IMR-90 (cell line): ENCODE measurements around the gene PLPP1. TPM values are rescaled to one million over a fixed set of nuclear protein-coding genes. Genes with fewer than 3 reads are reported as not detected.

ENCODE experiments used
- ATAC-seq: fragments of 200-7000 bp; cut with Tn5 transposase; 2 replicates; pipeline ENCODE4 v1.9.1; 2020; ENCODE audit warnings: low read depth, mild to moderate bottlenecking, moderate library complexity
- BruUV-seq: library from RNA; stranded (reverse); fragments of 400-500 nt; replicated peaks from 2 replicates; lab custom pipeline; 2021; lab: Mats Ljungman, UMichigan
- CTCF ChIA-PET: fragments of 300-600 bp; formaldehyde crosslinking; extraction: SDS; loops from one replicate; lab custom pipeline; 2021; ENCODE audit warnings: antibody characterized with exemption; lab: Yijun Ruan, JAX
- POLR2A ChIA-PET: fragments of 300-600 bp; sonication (Branson Sonifier 250); formaldehyde crosslinking; loops from one replicate; lab custom pipeline; 2022; ENCODE audit warnings: antibody characterized with exemption; ENCODE audit not compliant: unreplicated experiment; lab: Charles Lee
- DNase-seq: peaks from one replicate; pipeline ENCODE4 v3.0.0; 2013
- H2AFZ ChIP-seq: replicated peaks from 2 replicates; pipeline ENCODE3; 2013; ENCODE audit warnings: low read length, mild to moderate bottlenecking; ENCODE audit not compliant: poor library complexity
- H2AK5ac ChIP-seq: 2 replicates; pipeline ENCODE4 v1.6.1; 2013; ENCODE audit warnings: low read depth, low read length, inconsistent platforms
- H2AK9ac ChIP-seq: replicated peaks from 2 replicates; pipeline ENCODE3; 2013; ENCODE audit warnings: mild to moderate bottlenecking, low read depth, low read length, moderate library complexity; ENCODE audit not compliant: poor library complexity
- H2BK120ac ChIP-seq: 2 replicates; pipeline ENCODE4 v1.6.1; 2013; ENCODE audit warnings: low read depth, low read length, inconsistent platforms
- H2BK15ac ChIP-seq: 3 replicates; pipeline ENCODE4 v1.6.1; 2013; ENCODE audit warnings: low read depth, low read length, inconsistent platforms
- H2BK20ac ChIP-seq: 2 replicates; pipeline ENCODE4 v1.6.1; 2013; ENCODE audit warnings: low read depth, mild to moderate bottlenecking, inconsistent platforms, low read length, moderate library complexity
- H2BK5ac ChIP-seq: 2 replicates; pipeline ENCODE4 v1.6.1; 2013; ENCODE audit warnings: mild to moderate bottlenecking, low read depth, low read length, inconsistent platforms; ENCODE audit not compliant: poor library complexity, severe bottlenecking
- H3K14ac ChIP-seq: replicated peaks from 2 replicates; pipeline ENCODE4 v1.6.1; 2013; ENCODE audit warnings: low read depth, low read length, inconsistent platforms
- H3K18ac ChIP-seq: 2 replicates; pipeline ENCODE4 v1.6.1; 2013; ENCODE audit warnings: low read depth, low read length, control low read depth
- H3K23ac ChIP-seq: 2 replicates; pipeline ENCODE4 v1.6.1; 2013; ENCODE audit warnings: low read depth, low read length, inconsistent platforms
- H3K27ac ChIP-seq: 2 replicates; pipeline ENCODE4 v1.5.1; 2013; ENCODE audit warnings: mild to moderate bottlenecking, control low read depth, low read length; ENCODE audit not compliant: insufficient read depth
- H3K27me3 ChIP-seq: 2 replicates; pipeline ENCODE4 v1.6.1; 2013; ENCODE audit warnings: low read length; ENCODE audit not compliant: control insufficient read depth, insufficient read depth
- H3K36me3 ChIP-seq: 2 replicates; pipeline ENCODE4 v1.6.1; 2013; ENCODE audit warnings: low read length, mixed read lengths; ENCODE audit not compliant: control insufficient read depth, insufficient read depth
- H3K4ac ChIP-seq: 2 replicates; pipeline ENCODE4 v1.6.1; 2013; ENCODE audit warnings: low read depth, low read length, inconsistent platforms
- H3K4me1 ChIP-seq: 2 replicates; pipeline ENCODE4 v1.6.1; 2013; ENCODE audit warnings: low read length, mixed read lengths; ENCODE audit not compliant: control insufficient read depth, insufficient read depth
- H3K4me2 ChIP-seq: 2 replicates; pipeline ENCODE4 v1.6.1; 2013; ENCODE audit warnings: low read depth, mild to moderate bottlenecking, control low read depth, low read length, moderate library complexity
- H3K4me3 ChIP-seq: 2 replicates; pipeline ENCODE4 v1.5.1; 2013; ENCODE audit warnings: low read depth, mild to moderate bottlenecking, control low read depth, low read length, moderate library complexity; ENCODE audit not compliant: insufficient read depth
- H3K56ac ChIP-seq: 2 replicates; pipeline ENCODE4 v1.6.1; 2013; ENCODE audit warnings: low read length, inconsistent platforms; ENCODE audit not compliant: insufficient read depth; ENCODE audit errors: extremely low read depth
- H3K79me1 ChIP-seq, 2 experiments: 2 replicates each; pipeline ENCODE4 v1.6.1; 2013; ENCODE audit warnings: low read length in 2 of 2, inconsistent platforms in 1 of 2, low read depth in 1 of 2
- H3K9ac ChIP-seq: 2 replicates; pipeline ENCODE4 v1.6.1; 2013; ENCODE audit warnings: low read depth, low read length, control low read depth
- H3K9me1 ChIP-seq: 2 replicates; pipeline ENCODE4 v1.6.1; 2013; ENCODE audit warnings: low read length, inconsistent platforms; ENCODE audit not compliant: insufficient read depth
- H3K9me3 ChIP-seq: 2 replicates; pipeline ENCODE4 v1.6.1; 2013; ENCODE audit warnings: low read length; ENCODE audit not compliant: control insufficient read depth, insufficient read depth
- H4K20me1 ChIP-seq: 2 replicates; pipeline ENCODE4 v1.6.1; 2013; ENCODE audit warnings: low read length, inconsistent platforms; ENCODE audit not compliant: insufficient read depth
- H4K5ac ChIP-seq: 2 replicates; pipeline ENCODE4 v1.6.1; 2013; ENCODE audit warnings: mild to moderate bottlenecking, low read depth, low read length, control low read depth
- H4K8ac ChIP-seq, 2 experiments: 2 replicates each; pipeline ENCODE4 v1.6.1; 2013; ENCODE audit warnings: low read depth in 2 of 2, low read length in 2 of 2, control low read depth in 1 of 2, inconsistent platforms in 1 of 2
- H4K91ac ChIP-seq: 2 replicates; pipeline ENCODE4 v1.6.1; 2013; ENCODE audit warnings: low read depth, low read length, inconsistent platforms; ENCODE audit not compliant: insufficient read depth
- BHLHE40 ChIP-seq: fragments of 150-350 bp; IDR thresholded peaks from 2 replicates; pipeline ENCODE4 v1.6.1; 2016; ENCODE audit warnings: mild to moderate bottlenecking, low read depth, low read length
- CEBPB ChIP-seq: IDR thresholded peaks from 2 replicates; pipeline ENCODE4 v1.6.1; 2012; ENCODE audit warnings: low read depth, low read length, improper control_type of control experiment
- CHD1 ChIP-seq: IDR thresholded peaks from 2 replicates; pipeline ENCODE4 v1.6.1; 2012; ENCODE audit warnings: low read depth, low read length, improper control_type of control experiment
- CTCF ChIP-seq: conservative IDR thresholded peaks from 2 replicates; pipeline ENCODE4 v1.5.1; 2012; ENCODE audit warnings: mild to moderate bottlenecking, low read depth, low read length, improper control_type of control experiment
- ELK1 ChIP-seq: fragments of 150-350 bp; IDR thresholded peaks from 2 replicates; pipeline ENCODE4 v1.6.1; 2016; ENCODE audit warnings: low read depth, mild to moderate bottlenecking, low read length, moderate library complexity, borderline replicate concordance
- FOS ChIP-seq: fragments of 150-350 bp; IDR thresholded peaks from 2 replicates; pipeline ENCODE4 v1.6.1; 2016; ENCODE audit warnings: low read depth, low read length
- MAFK ChIP-seq: IDR thresholded peaks from 2 replicates; pipeline ENCODE4 v1.6.1; 2012; ENCODE audit warnings: low read depth, low read length, improper control_type of control experiment
- MAZ ChIP-seq: IDR thresholded peaks from 2 replicates; pipeline ENCODE4 v1.6.1; 2012; ENCODE audit warnings: low read depth, mild to moderate bottlenecking, low read length, improper control_type of control experiment, moderate library complexity, borderline replicate concordance
- MXI1 ChIP-seq: IDR thresholded peaks from 2 replicates; pipeline ENCODE4 v1.6.1; 2012; ENCODE audit warnings: low read depth, mild to moderate bottlenecking, low read length, moderate library complexity, borderline replicate concordance
- NFE2L2 ChIP-seq: fragments of 150-350 bp; IDR thresholded peaks from 2 replicates; pipeline ENCODE4 v1.6.1; 2016; ENCODE audit warnings: low read depth, mild to moderate bottlenecking, low read length
- POLR2A ChIP-seq: IDR thresholded peaks from 2 replicates; pipeline ENCODE4 v1.6.1; 2012; ENCODE audit warnings: mild to moderate bottlenecking, low read depth, low read length
- RAD21 ChIP-seq: IDR thresholded peaks from 2 replicates; pipeline ENCODE4 v1.6.1; 2012; ENCODE audit warnings: low read length, improper control_type of control experiment
- RCOR1 ChIP-seq: IDR thresholded peaks from 2 replicates; pipeline ENCODE4 v1.6.1; 2012; ENCODE audit warnings: mild to moderate bottlenecking, low read length, improper control_type of control experiment; ENCODE audit not compliant: insufficient replicate concordance
- RFX5 ChIP-seq: IDR thresholded peaks from 2 replicates; pipeline ENCODE4 v1.8.0; 2012; ENCODE audit warnings: low read depth, mild to moderate bottlenecking, low read length, moderate library complexity
- SMC3 ChIP-seq: fragments of 150-350 bp; IDR thresholded peaks from 2 replicates; pipeline ENCODE4 v1.6.1; 2016; ENCODE audit warnings: low read depth, mild to moderate bottlenecking, antibody characterized with exemption, low read length, moderate library complexity
- USF2 ChIP-seq: fragments of 150-350 bp; IDR thresholded peaks from 2 replicates; pipeline ENCODE4 v1.6.1; 2017; ENCODE audit warnings: mild to moderate bottlenecking, antibody characterized with exemption, low read length, low read depth
- WGBS, 2 experiments: methylation state at CpG; one replicate each; pipeline versions ENCODE4 v1.1.5 to v1.1.7; 2013; ENCODE audit warnings: missing lambda C conversion rate in 2 of 2; ENCODE audit not compliant: insufficient read length in 1 of 2; ENCODE audit errors: extremely low coverage in 2 of 2; 5-methylcytosine and 5-hydroxymethylcytosine counted together
- dilution Hi-C: fragments of 300-500 bp; cut with HindIII; formaldehyde crosslinking; loops from one replicate; pipeline ENCODE4 v1.14.3; 2018; ENCODE audit warnings: low sequenced_read_pairs; ENCODE audit not compliant: unreplicated experiment
- in situ Hi-C: fragments of 300-500 bp; cut with MboI; formaldehyde crosslinking; loops from 3 replicates; pipeline ENCODE4 v1.14.3; 2019; ENCODE audit warnings: low sequenced_read_pairs, inconsistent platforms, mixed read lengths
- intact Hi-C: fragments of 100-400 bp; cut with micrococcal nuclease; formaldehyde crosslinking; loops from 2 replicates; pipeline ENCODE4 v1.10.0; 2022
- polyA plus RNA-seq, 3 experiments: library from polyadenylated mRNA; depleted of rRNA; stranded (reverse); fragments of >200 nt; gene quantifications; 2 replicates each; pipeline ENCODE4 v1.2.3, GENCODE V29; 2012; ENCODE audit warnings: low replicate concordance in 1 of 3
- total RNA-seq: library from RNA; depleted of rRNA; stranded (reverse); fragments of >200 nt; gene quantifications from 2 replicates; pipeline ENCODE4 v1.2.3, GENCODE V29; 2012

The PLPP1 gene
- total and polyA plus RNA-seq, 2 of the 4 experiments (the other 2 are of a cell fraction): 19.2 to 21.3 TPM

- Histone ChIP-seq H2AFZ (no peak overlapping the region), H3K18ac (no peak overlapping the region), H3K4me2 (no peak overlapping the region), H2AK5ac (no peak overlapping the region), H3K36me3 (peaks cover 16% of the 10 kb centered on the region), H2BK5ac (no peak overlapping the region), H2BK120ac (no peak overlapping the region), H3K9me1 (no peaks in the 10 kb centered on the region), H3K4me1 (no peaks in the 10 kb centered on the region), H4K5ac (no peak overlapping the region), H3K23ac (no peak overlapping the region), H3K27me3 (no peaks in the 10 kb centered on the region), H3K4ac (no peak overlapping the region), H4K8ac (no peak overlapping the region), H3K27ac (no peak overlapping the region), H4K20me1 (no peaks in the 10 kb centered on the region), H3K14ac (no peak overlapping the region), H3K79me1 (peaks cover 5 to 13% of the 10 kb centered on the region in 2 experiments; a peak in 3 of 4 replicates), H2AK9ac (no peak overlapping the region), H2BK20ac (no peak overlapping the region), H3K4me3 (no peak overlapping the region), H3K56ac (no peak overlapping the region), H3K9ac (no peak overlapping the region), H4K91ac (no peak overlapping the region), H2BK15ac (no peak overlapping the region), H3K9me3 (peaks cover 6% of the 10 kb centered on the region)
- no TSS peak for BruUV-seq
- POLR2A ChIA-PET: no interaction called here
- dilution Hi-C loops (no loop called here), intact Hi-C loops (no loop called here), in situ Hi-C loops (no loop called here)
- TF ChIP-seq POLR2A (no peak), MAZ (no peak), CEBPB (no peak), CHD1 (no peak), RCOR1 (no peak), BHLHE40 (no peak), USF2 (no peak), NFE2L2 (no peak), RFX5 (no peak), SMC3 (no peak), MAFK (no peak), RAD21 (no peak), MXI1 (no peak), CTCF (no peak), FOS (no peak), ELK1 (no peak)
- CTCF ChIA-PET: no interaction called here
- no CpG with 5 or more reads among the region's 3 CpGs for WGBS, 2 experiments
- DNase-seq (no peak), ATAC-seq (no peak)
These were observed 148.9 kb downstream of the PLPP1 start for GRCh38 chr5:55385846-55386245.
